Measurements from ENCODE around the gene NPAS2.

Gene NPAS2

DNA sequence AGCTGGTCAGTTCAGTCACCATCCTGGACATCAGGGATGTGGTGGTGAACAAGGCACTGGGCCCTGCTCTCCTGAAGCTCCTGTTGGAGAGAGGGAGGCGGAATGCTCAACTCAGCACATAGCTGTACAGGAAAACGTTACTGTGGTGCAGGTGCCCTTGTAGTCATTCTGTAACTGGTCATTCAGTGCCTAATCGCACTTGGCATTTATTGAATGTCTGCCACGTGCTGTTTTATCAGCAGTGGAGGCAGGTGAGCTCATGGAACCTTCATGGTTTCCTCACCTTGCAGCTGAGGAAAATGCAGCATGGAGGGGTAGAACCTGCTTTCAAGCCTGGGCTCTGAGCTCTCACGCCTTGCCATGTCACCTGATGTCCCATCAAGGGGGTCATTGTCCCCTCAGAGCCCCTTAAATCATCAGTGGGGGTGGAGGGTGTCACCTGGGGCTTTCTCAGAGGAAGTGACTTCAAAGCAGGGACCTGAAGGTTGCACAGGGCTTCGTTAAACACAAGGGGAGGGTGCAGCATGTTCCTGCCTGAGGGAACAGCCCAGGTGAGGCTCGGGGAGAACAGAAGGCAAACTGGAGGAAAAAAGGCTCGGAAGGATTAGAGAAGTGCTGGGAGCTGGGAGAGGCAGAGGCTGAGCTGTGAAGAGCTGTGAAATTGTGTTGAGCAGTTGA is 126.1 kb downstream of the NPAS2 start:
- TF ChIP-seq CTCF (IDR thresholded peaks at IDR 0.05) = no peak

DNA sequence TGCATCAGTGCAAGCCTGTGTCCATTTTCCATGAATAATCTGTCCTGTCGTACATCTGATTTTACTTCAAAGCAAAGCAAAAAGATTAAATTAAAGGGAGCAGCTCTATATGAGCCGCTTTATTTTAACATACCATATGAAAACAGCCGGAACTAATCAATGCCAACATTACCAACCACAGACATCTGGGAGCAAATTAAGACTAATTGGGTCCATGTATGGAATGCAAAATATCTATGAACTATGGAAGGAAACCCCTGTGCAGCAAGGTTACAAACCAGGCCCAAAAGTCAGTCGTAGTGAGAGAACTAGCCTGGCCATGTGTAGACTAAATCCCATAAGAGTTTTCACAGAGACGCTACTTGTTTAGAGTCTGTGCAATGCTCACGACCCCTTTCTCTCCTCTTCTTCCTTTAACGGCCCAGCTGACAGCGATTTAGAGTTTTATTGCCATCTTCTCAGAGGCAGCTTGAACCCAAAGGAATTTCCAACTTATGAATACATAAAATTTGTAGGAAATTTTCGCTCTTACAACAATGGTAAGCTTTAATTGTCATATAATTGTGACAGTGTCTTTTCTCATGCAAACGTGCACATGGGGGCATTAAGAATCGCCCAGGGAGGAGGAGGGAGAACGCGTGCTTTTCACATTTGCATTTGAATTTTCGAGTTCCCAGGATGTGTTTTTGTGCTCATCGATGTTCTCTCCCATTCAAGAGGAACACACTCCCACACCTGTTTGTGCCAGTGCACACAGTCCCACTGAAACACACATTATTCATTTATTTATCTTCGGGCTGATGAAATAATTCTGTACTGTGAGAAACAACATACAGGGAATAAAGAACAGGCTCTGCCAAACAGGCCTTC is 129.2 kb downstream of the NPAS2 start:
- no peak for TF ChIP-seq CTCF (IDR thresholded peaks at IDR 0.05)

DNA sequence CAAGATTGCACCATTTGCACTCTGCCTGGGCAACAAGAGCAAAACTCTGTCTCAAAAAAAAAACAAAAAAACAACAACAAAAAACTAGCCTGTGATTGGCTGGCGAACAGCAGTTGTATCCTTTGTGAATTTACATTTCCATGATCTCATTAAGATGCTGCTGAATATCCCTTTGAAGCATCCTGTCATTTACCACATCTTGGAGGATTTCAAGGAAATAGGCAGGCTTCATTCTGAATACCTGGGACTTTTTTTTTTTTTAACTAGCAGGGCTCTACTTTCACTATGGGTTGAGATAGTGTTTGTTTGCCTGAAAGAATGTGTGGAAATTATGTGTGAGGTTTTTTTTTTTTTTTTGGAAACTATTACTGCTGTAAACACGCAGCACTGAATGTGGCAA is 132.6 kb downstream of the NPAS2 start:
- no peak for TF ChIP-seq CTCF (IDR thresholded peaks at IDR 0.05)

DNA sequence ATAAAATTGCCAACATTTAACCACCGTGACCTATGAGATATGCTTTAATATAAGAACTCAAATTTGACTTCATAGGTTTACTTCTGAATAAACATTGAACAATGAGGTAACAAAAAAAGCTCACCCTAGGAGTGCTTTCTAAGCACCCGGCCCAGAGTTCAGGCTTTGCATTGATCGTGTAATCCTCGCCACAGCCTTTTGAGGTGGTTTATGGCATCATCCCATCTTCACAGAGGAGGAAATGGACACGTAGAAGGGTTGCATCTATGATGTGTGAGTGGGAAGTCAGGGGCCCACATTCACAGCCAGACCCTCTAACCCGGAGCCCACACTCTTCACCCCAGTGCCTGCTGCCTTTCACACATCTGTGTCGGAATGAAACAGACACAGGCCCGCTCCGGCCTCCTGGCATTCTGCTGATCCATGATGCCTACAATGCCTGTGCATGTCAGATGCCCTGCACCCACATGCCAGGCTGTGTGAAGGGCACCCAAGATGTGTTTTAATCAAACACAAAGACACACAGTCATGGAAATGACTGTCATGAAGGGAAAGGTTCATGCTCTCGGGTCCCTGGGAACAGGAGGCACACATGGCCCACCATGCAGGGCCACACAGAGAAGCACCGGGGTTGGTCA is 133.6 kb downstream of the NPAS2 start:
- TF ChIP-seq CTCF (IDR thresholded peaks at IDR 0.05) = no peak

- no peak for TF ChIP-seq CTCF (IDR thresholded peaks at IDR 0.05)
Observed at GRCh38 chr2:100954044-100954420, 134.1 kb downstream of the NPAS2 start.

GRCh38 chr2:100955226-100955625 is 135.3 kb downstream of the NPAS2 start:
- TF ChIP-seq CTCF (IDR thresholded peaks at IDR 0.05) = no peak

GRCh38 chr2:100956081-100956480 is 136.1 kb downstream of the NPAS2 start:
- TF ChIP-seq CTCF (IDR thresholded peaks at IDR 0.05) = no peak
